SK-N-MC (cell line): ENCODE results near the gene RPA3.

Experiments used
- EZH2 ChIP-seq: fragments of 200-600 bp; sonication (generic); IDR thresholded peaks from one replicate; pipeline ENCODE4 v1.6.1; 2017; ENCODE audit warnings: antibody characterized with exemption
- FOXP2 ChIP-seq: optimal IDR thresholded peaks from 2 replicates; pipeline ENCODE3; 2011; ENCODE audit warnings: mild to moderate bottlenecking, moderate library complexity; ENCODE audit not compliant: insufficient read depth; ENCODE audit errors: extremely low read length, control extremely low read depth
- POLR2AphosphoS5 ChIP-seq: IDR thresholded peaks from 2 replicates; pipeline ENCODE4 v1.6.1; 2012; ENCODE audit warnings: mild to moderate bottlenecking, low read depth, low read length, borderline replicate concordance

GRCh38 chr7:7675686-7676085 is 42.7 kb downstream of the RPA3 start:
- TF ChIP-seq POLR2AphosphoS5 (no peak), FOXP2 (no peak), EZH2 (no peak)
